Stimulated activated CD4-positive, alpha-beta T cell treated with anti-CD3 and anti-CD28 coated beads, Interleukin-12 subunit alpha, Interleukin-12 subunit beta, amount 100 ng/mL, for 24 hours (primary cell): ENCODE data around the gene C1orf116.

Experiments
- DNase-seq, 2 experiments: peaks; one replicate each; pipeline ENCODE4 v3.0.0-alpha.2; 2020; ENCODE audit warnings: low read depth in 2 of 2

Gene C1orf116

GRCh38 chr1:207019661-207020060, 12.9 kb downstream of the C1orf116 start:
- no peak for DNase-seq

DNA sequence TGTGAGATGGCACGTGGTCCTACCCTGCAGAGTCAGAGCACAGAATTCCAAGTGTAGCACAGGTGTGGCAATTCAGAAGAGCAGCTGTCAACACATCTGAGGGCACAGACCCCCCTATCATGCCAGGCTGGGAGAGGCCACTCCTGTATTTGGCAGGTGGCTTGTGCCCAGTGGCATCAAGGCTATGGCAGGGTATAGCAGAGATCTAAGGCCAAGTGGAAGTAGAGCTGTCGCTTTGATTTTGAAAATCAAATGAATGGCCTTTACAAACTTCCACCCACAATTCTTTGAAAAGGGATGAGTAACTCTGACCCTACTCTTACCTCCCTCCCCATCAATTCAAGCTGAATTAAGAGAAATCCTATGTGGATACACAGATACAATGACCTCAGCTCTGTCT, 13.4 kb downstream of the C1orf116 start:
- no peak for DNase-seq

DNA sequence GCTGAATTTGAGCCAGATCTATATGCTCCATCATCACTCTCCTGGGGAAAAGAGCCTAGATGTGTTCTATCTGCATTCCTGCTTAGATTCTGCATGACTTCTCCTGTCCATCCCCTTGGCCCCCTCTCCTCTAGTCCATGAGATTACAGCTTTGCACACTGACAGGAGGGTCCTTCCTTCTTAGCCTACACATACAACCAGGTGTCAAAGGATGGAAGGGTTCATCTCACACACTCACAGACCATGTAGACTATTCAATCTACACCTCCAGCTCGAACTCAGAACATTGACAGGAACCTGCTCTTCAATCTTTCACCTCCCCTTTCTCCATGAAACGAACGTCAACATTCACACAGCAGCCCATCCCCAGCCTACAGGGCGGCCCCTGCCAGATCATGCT, 13.8 kb downstream of the C1orf116 start:
- no peak for DNase-seq

- no peak for DNase-seq
Measured at GRCh38 chr1:207017615-207018559, 14.7 kb downstream of the C1orf116 start.

DNA sequence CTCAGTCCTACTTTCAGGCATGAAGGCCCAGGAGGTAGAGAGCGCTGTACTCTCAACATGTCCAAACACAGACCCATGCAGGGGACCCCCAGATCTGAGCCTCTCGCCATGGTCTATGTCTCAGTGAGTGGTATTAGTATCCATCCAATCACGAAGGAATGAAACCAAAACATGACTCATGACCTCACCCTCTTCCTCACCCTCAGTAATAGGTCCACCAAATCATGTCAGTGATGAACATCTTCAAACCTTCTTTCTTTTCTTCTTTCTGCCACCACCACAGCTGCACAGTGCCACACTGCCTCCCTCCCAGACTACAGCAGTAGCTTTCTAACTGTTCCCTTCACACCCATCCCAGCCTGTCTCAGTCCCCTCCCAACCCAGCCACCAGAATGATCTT, 16.8 kb downstream of the C1orf116 start:
- DNase-seq = no peak

GRCh38 chr1:207014728-207015127, 17.8 kb downstream of the C1orf116 start:
- no peak for DNase-seq

GRCh38 chr1:207013321-207014085, 19.1 kb downstream of the C1orf116 start:
- DNase-seq = no peak

GRCh38 chr1:207010726-207011125, 21.8 kb downstream of the C1orf116 start:
- DNase-seq = no peak

- DNase-seq = no peak
Measured at GRCh38 chr1:207009945-207010344, 22.6 kb downstream of the C1orf116 start.

GRCh38 chr1:207009182-207009850, 23.2 kb downstream of the C1orf116 start:
- no peak for DNase-seq

- DNase-seq = no peak
Measured at GRCh38 chr1:207007352-207008033, 25.1 kb downstream of the C1orf116 start.

DNA sequence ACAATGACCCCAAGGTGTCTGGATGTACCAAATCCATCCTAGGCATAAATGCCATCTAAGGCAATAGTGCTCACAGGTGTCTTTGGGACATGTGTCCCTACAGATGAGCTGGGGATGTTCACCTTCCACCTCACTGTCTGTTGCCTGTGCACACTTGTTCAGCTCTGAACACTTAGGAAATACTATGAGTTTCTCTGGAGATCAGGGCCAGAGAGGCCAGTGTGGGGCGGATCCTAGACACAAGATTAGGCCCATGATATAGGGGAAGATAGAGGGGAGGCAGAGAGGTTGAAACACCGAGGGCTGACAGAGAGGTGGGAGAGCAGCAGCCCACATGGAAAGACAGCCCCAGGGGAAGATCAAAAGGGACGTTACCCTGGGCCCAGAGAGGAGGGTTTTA, 25.6 kb downstream of the C1orf116 start:
- no peak for DNase-seq

GRCh38 chr1:207006083-207006482, 26.5 kb downstream of the C1orf116 start:
- DNase-seq = no peak

GRCh38 chr1:207004931-207005830, 27.4 kb downstream of the C1orf116 start:
- DNase-seq = peak in 1 of 2 experiments; percentile 32

GRCh38 chr1:207003210-207003609, 29.3 kb downstream of the C1orf116 start:
- DNase-seq = no peak

DNA sequence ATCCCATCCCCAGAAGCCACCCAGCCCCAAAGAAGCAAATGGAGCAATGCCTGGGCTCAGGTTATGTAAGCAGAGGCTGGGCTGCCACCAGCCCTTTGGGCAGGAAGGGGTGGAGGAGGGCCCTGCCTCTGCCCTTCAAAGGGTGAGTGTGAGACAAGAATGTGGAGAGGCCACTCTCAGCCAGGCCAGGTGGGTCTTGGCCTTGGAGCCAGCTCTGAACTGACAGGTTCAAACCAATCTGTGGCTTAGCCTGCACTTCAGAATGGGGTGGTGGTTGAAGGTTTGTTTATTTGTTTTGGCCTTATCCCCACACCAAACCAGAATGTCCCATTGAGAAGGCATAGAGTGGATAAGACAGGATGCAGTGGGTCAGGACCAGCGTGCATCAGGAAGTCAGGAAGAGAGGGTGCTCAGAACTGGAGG, 29.8 kb downstream of the C1orf116 start:
- DNase-seq = no peak

GRCh38 chr1:207001492-207002245, 30.9 kb downstream of the C1orf116 start:
- DNase-seq = no peak

DNA sequence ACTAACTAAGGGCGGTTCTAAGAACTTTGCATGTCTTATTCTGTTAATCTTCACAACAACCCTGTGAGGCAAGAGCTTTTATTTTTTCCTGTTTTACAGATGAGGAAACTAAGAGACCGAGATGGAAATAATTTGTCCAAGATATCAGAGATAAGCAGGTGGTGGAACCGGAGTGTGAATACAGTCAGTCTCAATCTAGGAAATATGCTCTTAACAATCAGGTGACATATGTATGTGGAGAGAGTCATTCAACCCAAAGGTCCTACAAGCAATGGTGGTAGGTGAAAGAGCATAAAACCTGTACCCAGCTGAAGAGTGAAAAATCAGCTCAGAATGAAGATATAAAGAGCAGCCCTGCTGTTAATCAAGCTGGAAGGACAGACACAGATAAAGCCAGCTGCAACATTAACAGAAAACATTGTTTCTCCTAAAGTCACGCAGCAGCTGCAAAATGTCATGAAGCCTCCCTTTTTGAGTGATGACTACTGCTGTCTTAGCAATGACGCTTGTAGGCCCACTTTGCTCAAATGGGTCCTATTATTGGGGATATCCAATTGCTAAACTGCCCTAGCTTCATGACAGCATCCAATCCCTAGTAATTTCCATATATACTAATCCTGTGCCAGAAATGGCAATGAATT, 31.8 kb downstream of the C1orf116 start:
- DNase-seq = no peak

DNA sequence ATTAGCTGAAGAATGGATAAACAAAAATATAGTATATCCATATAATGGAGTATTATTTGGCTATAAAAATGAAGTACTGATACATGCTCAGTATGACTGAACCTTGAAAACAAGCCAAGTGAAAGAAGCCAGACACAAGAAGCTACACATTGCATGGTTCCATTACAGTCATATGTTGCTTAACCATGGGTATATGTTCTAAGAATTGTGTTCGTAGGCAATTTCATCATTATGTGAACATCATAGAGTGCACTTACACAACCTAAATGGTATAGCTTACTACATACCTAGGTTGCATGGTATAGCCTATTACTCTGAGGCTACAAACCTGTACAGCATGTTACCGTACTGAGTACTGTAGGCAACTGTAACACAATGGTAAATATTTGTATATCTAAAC, 33.7 kb downstream of the C1orf116 start:
- DNase-seq = no peak
